SK-N-DZ (cell line): ENCODE measurements around the gene USF1.
"Not testable (repeated sequence)": the region's sequence is repeated elsewhere in the genome, so short reads cannot be mapped to it uniquely, and the experiment has no call there.

Source experiments
- DNase-seq: peaks from one replicate; pipeline ENCODE4 v3.0.0-alpha.2; 2015; ENCODE audit warnings: low spot score
- small RNA-seq, 2 experiments: library from RNA; depleted of rRNA; stranded (forward); fragments of <200 nt; gene quantifications; one replicate each; pipeline ENCODE3, GENCODE V24; 2014

The USF1 gene

DNA sequence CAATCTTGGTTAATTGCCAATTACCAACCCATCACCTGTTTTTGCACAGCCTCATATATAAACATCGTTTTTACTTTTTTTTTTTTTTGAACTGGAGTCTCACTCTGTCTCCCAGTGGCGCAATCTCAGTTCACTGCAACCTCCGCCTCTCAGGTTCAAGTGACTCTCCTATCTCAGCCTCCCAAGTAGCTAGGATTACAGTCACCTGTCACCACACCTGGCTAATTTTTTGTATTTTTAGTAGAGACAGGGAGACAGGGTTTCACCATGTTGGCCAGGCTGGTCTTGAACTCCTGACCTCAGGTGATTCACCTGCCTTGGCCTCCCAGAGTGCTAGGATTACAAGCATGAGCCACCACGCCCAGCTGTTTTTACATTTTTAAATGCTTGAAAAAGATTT, 53.7 kb downstream of the USF1 start:
- DNase-seq: not testable (repeated sequence)

Small RNA genes within 50 kb of the gene (small RNA-seq; reads per million reads assigned to genes)
- 0 reads per million in 2 experiments for gene AL591806.2
